H1 (cell line): ENCODE data around the gene HJURP. TPM values are rescaled to one million over a fixed set of nuclear protein-coding genes. Genes with fewer than 3 reads are reported as not detected.

Experiments used
- CTCF ChIA-PET: fragments of 300-600 bp; sonication (Branson Sonifier 250); formaldehyde crosslinking; loops from one replicate; lab custom pipeline; 2021; ENCODE audit not compliant: partially characterized antibody; lab: Charles Lee
- POLR2A ChIA-PET: fragments of 300-600 bp; sonication (Branson Sonifier 250); formaldehyde crosslinking; loops from one replicate; lab custom pipeline; 2021; ENCODE audit warnings: inconsistent platforms; ENCODE audit not compliant: partially characterized antibody; lab: Charles Lee
- DNase-seq, 2 experiments: peaks; one replicate each; pipeline versions ENCODE4 v3.0.0 to v3.0.0-alpha.2; 2010 to 2022; ENCODE audit warnings: low spot score in 2 of 2, low read depth in 1 of 2, mixed read lengths in 1 of 2
- FAIRE-seq: peaks from 2 replicates; lab custom pipeline; 2011; peaks lifted over from hg19 to GRCh38; lab: Jason Lieb, UNC
- H2AFZ ChIP-seq: 2 replicates; pipeline ENCODE4 v1.8.1; 2012; ENCODE audit warnings: low read length, inconsistent platforms
- H2AK5ac ChIP-seq: 2 replicates; pipeline ENCODE4 v1.6.1; 2013; ENCODE audit warnings: low read depth, low read length
- H2BK120ac ChIP-seq: replicated peaks from 2 replicates; pipeline ENCODE3; 2013; ENCODE audit warnings: low read depth, low read length, inconsistent platforms
- H2BK12ac ChIP-seq: 2 replicates; pipeline ENCODE4 v1.6.1; 2013; ENCODE audit warnings: low read depth, low read length
- H2BK15ac ChIP-seq: 2 replicates; pipeline ENCODE4 v1.6.1; 2013; ENCODE audit warnings: low read length
- H2BK20ac ChIP-seq: 2 replicates; pipeline ENCODE4 v1.6.1; 2013; ENCODE audit warnings: low read length
- H2BK5ac ChIP-seq: 2 replicates; pipeline ENCODE4 v1.6.1; 2013; ENCODE audit warnings: low read depth, low read length
- H3K14ac ChIP-seq: 2 replicates; pipeline ENCODE4 v1.6.1; 2013; ENCODE audit warnings: inconsistent platforms; ENCODE audit not compliant: insufficient read length
- H3K18ac ChIP-seq: 2 replicates; pipeline ENCODE4 v1.6.1; 2013; ENCODE audit warnings: low read length; ENCODE audit errors: extremely low read depth
- H3K23ac ChIP-seq: 2 replicates; pipeline ENCODE4 v1.6.1; 2013; ENCODE audit warnings: inconsistent platforms; ENCODE audit not compliant: insufficient read length
- H3K23me2 ChIP-seq: 2 replicates; pipeline ENCODE4 v1.6.1; 2013; ENCODE audit warnings: low read depth, low read length
- H3K27ac ChIP-seq: 2 replicates; pipeline ENCODE4 v1.6.1; 2011; ENCODE audit warnings: low read depth, low read length, inconsistent platforms
- H3K27me3 ChIP-seq, 4 experiments: replicated peaks in 1 of 4; 1 replicate in 1 of 4; 2 replicates in 3 of 4; pipeline versions ENCODE4 v1.6.1 to v1.8.1; 2011 to 2013; ENCODE audit warnings: low read length in 3 of 4, mild to moderate bottlenecking in 3 of 4, inconsistent platforms in 2 of 4, mixed read lengths in 2 of 4, moderate library complexity in 1 of 4; ENCODE audit not compliant: control insufficient read depth in 3 of 4, insufficient read depth in 3 of 4; ENCODE audit errors: extremely low read depth in 1 of 4
- H3K36me3 ChIP-seq, 4 experiments: 2 replicates each; pipeline versions ENCODE4 v1.6.1 to v1.8.1; 2011 to 2013; ENCODE audit warnings: mild to moderate bottlenecking in 4 of 4, low read length in 3 of 4, moderate library complexity in 2 of 4, control low read depth in 1 of 4, inconsistent platforms in 1 of 4; ENCODE audit not compliant: insufficient read depth in 4 of 4, control insufficient read depth in 2 of 4
- H3K4ac ChIP-seq: replicated peaks from 2 replicates; pipeline ENCODE3; 2013; ENCODE audit warnings: low read length, low read depth, mixed read lengths, inconsistent platforms; ENCODE audit not compliant: insufficient read length
- H3K4me1 ChIP-seq, 4 experiments: replicated peaks in 1 of 4; 1 replicate in 1 of 4; 2 replicates in 3 of 4; pipeline versions ENCODE4 v1.6.1 to v1.8.1; 2011 to 2013; ENCODE audit warnings: low read length in 3 of 4, inconsistent platforms in 2 of 4, mixed read lengths in 1 of 4; ENCODE audit not compliant: insufficient read depth in 4 of 4, control insufficient read depth in 3 of 4
- H3K4me2 ChIP-seq, 2 experiments: 2 replicates each; pipeline versions ENCODE4 v1.6.1 to v1.8.1; 2011 to 2013; ENCODE audit warnings: low read depth in 2 of 2, low read length in 2 of 2, control low read depth in 1 of 2, inconsistent platforms in 1 of 2, mild to moderate bottlenecking in 1 of 2; ENCODE audit not compliant: insufficient read depth in 1 of 2
- H3K4me3 ChIP-seq, 4 experiments: fragments of 200-600, 300-600 bp in 1 of 4; sonication (generic), shearing (Covaris generic), sonication (Bioruptor Twin) in 1 of 4; 2 replicates each; pipeline versions ENCODE4 v1.5.1 to v1.8.1; 2011 to 2016; ENCODE audit warnings: low read length in 4 of 4, low read depth in 3 of 4, control low read depth in 2 of 4, inconsistent platforms in 2 of 4, mild to moderate bottlenecking in 2 of 4, mixed read lengths in 1 of 4, moderate library complexity in 1 of 4; ENCODE audit not compliant: insufficient read depth in 2 of 4; ENCODE audit errors: extremely low read depth in 1 of 4
- H3K56ac ChIP-seq: replicated peaks from 2 replicates; pipeline ENCODE3; 2013; ENCODE audit warnings: low read depth, mild to moderate bottlenecking, mixed read lengths, low read length, inconsistent platforms; ENCODE audit not compliant: insufficient read length
- H3K79me1 ChIP-seq: 2 replicates; pipeline ENCODE4 v1.6.1; 2013; ENCODE audit warnings: low read depth, low read length, control low read depth
- H3K79me2 ChIP-seq, 2 experiments: 2 replicates each; pipeline versions ENCODE4 v1.6.1 to v1.8.1; 2012 to 2013; ENCODE audit warnings: low read length in 2 of 2, mild to moderate bottlenecking in 2 of 2, inconsistent platforms in 1 of 2; ENCODE audit not compliant: insufficient read depth in 2 of 2, control insufficient read depth in 1 of 2
- H3K9ac ChIP-seq, 4 experiments: replicated peaks in 1 of 4; 1 replicate in 1 of 4; 2 replicates in 3 of 4; pipeline versions ENCODE4 v1.6.1 to v1.8.1; 2011 to 2013; ENCODE audit warnings: low read depth in 3 of 4, low read length in 3 of 4, control low read depth in 2 of 4, mild to moderate bottlenecking in 2 of 4, moderate library complexity in 2 of 4, inconsistent platforms in 1 of 4; ENCODE audit errors: extremely low read depth in 1 of 4
- H3K9me3 ChIP-seq, 2 experiments: 2 replicates each; pipeline versions ENCODE4 v1.6.1 to v1.8.1; 2012 to 2013; ENCODE audit warnings: mild to moderate bottlenecking in 2 of 2, moderate library complexity in 2 of 2, control low read depth in 1 of 2, inconsistent platforms in 1 of 2, low read depth in 1 of 2, low read length in 1 of 2, mixed read lengths in 1 of 2; ENCODE audit not compliant: insufficient read depth in 2 of 2
- H4K20me1 ChIP-seq, 2 experiments: replicated peaks in 1 of 2; 2 replicates each; pipeline versions ENCODE3 to v1.8.1; 2011 to 2013; ENCODE audit warnings: inconsistent platforms in 2 of 2, low read length in 2 of 2, mild to moderate bottlenecking in 1 of 2; ENCODE audit not compliant: insufficient read depth in 2 of 2, control insufficient read depth in 1 of 2
- H4K5ac ChIP-seq: 2 replicates; pipeline ENCODE4 v1.6.1; 2013; ENCODE audit warnings: low read length, low read depth, mixed read lengths, inconsistent platforms; ENCODE audit not compliant: insufficient read length
- H4K8ac ChIP-seq: 2 replicates; pipeline ENCODE4 v1.8.0; 2013; ENCODE audit warnings: mild to moderate bottlenecking, moderate library complexity, low read length, inconsistent platforms; ENCODE audit not compliant: insufficient read depth; ENCODE audit errors: extremely low read depth
- H4K91ac ChIP-seq: replicated peaks from 2 replicates; pipeline ENCODE3; 2013; ENCODE audit warnings: low read length, mixed read lengths, inconsistent platforms; ENCODE audit not compliant: insufficient read length
- BRCA1 ChIP-seq: IDR thresholded peaks from 2 replicates; pipeline ENCODE4 v1.6.1; 2012; ENCODE audit warnings: low read depth, low read length, improper control_type of control experiment
- CBX5 ChIP-seq: fragments of 300-800, 300-1000 bp; sonication (generic); IDR thresholded peaks from 2 replicates; pipeline ENCODE4 v1.7.1; 2016; ENCODE audit warnings: antibody characterized with exemption, low read length, low read depth
- CHD2 ChIP-seq: IDR thresholded peaks from 2 replicates; pipeline ENCODE4 v1.6.1; 2012; ENCODE audit warnings: low read length, improper control_type of control experiment
- CREB1 ChIP-seq: IDR thresholded peaks from 2 replicates; pipeline ENCODE4 v1.6.1; 2012; ENCODE audit warnings: inconsistent platforms
- KDM1A ChIP-seq: fragments of 200-600, 300-600 bp; sonication (generic); IDR thresholded peaks from 2 replicates; pipeline ENCODE4 v1.7.1; 2016; ENCODE audit warnings: mild to moderate bottlenecking, low read length, borderline replicate concordance
- RBBP5 ChIP-seq: IDR thresholded peaks from 2 replicates; pipeline ENCODE4 v1.7.1; 2012; ENCODE audit warnings: low read depth, mild to moderate bottlenecking, inconsistent platforms, low read length, moderate library complexity, borderline replicate concordance
- SIN3A ChIP-seq, 2 experiments: IDR thresholded peaks in 1 of 2; conservative IDR thresholded peaks in 1 of 2; 2 replicates each; pipeline ENCODE4 v1.6.1; 2011 to 2012; ENCODE audit warnings: low read length in 2 of 2, improper control_type of control experiment in 1 of 2, low read depth in 1 of 2, mild to moderate bottlenecking in 1 of 2
- SIX5 ChIP-seq: IDR thresholded peaks from 2 replicates; pipeline ENCODE4 v1.6.1; 2011; ENCODE audit warnings: mild to moderate bottlenecking, low read depth, low read length
- TAF7 ChIP-seq: optimal IDR thresholded peaks from 2 replicates; pipeline ENCODE3; 2011; ENCODE audit warnings: low read depth, mild to moderate bottlenecking, inconsistent platforms, low read length, moderate library complexity, borderline replicate concordance
- WGBS, 2 experiments: shearing (Covaris generic) in 1 of 2; methylation state at CpG; one replicate each; pipeline versions ENCODE4 v1.1.6 to v1.1.7; 2013 to 2015; ENCODE audit warnings: low lambda C conversion rate in 2 of 2, mixed read lengths in 2 of 2, inconsistent platforms in 1 of 2, low coverage in 1 of 2, missing lambda C conversion rate in 1 of 2; ENCODE audit not compliant: insufficient replicate concordance in 2 of 2, insufficient coverage in 1 of 2, insufficient read length in 1 of 2; ENCODE audit errors: extremely low coverage in 1 of 2, missing lambda C conversion rate in 1 of 2; 5-methylcytosine and 5-hydroxymethylcytosine counted together
- polyA plus RNA-seq, 7 experiments: library from polyadenylated mRNA; depleted of rRNA in 3 of 7; stranded (reverse) in 5 of 7; unstranded in 2 of 7; fragments of >200 nt in 5 of 7; fragments of 200-250 nt in 2 of 7; gene quantifications; 1 replicate in 5 of 7; 2 replicates in 1 of 7; 4 replicates in 1 of 7; pipeline versions ENCODE4 v1.2.1 to v1.2.3, GENCODE V29; 2011 to 2013; ENCODE audit warnings: missing spikeins in 2 of 7, mixed read lengths in 2 of 7
- total RNA-seq: library from RNA; stranded (reverse); fragmentation: NEBNext Ultra II Directional; extraction: Animal tissue kit (Norgen Biotek cat#: 25700); gene quantifications from 2 replicates; pipeline ENCODE4 v1.2.1, GENCODE V29; 2021
- TF ChIP-seq, protein P1 (sequence below): IDR thresholded peaks from 2 replicates; pipeline ENCODE4 v1.6.1; 2012; ENCODE audit warnings: low read length, inconsistent platforms

HJURP gene
- total and polyA plus RNA-seq, 2 of the 8 experiments (the other 6 are each of a cell fraction or from before 2014, with no cell fraction given): 49.3 to 60.5 TPM

DNA sequence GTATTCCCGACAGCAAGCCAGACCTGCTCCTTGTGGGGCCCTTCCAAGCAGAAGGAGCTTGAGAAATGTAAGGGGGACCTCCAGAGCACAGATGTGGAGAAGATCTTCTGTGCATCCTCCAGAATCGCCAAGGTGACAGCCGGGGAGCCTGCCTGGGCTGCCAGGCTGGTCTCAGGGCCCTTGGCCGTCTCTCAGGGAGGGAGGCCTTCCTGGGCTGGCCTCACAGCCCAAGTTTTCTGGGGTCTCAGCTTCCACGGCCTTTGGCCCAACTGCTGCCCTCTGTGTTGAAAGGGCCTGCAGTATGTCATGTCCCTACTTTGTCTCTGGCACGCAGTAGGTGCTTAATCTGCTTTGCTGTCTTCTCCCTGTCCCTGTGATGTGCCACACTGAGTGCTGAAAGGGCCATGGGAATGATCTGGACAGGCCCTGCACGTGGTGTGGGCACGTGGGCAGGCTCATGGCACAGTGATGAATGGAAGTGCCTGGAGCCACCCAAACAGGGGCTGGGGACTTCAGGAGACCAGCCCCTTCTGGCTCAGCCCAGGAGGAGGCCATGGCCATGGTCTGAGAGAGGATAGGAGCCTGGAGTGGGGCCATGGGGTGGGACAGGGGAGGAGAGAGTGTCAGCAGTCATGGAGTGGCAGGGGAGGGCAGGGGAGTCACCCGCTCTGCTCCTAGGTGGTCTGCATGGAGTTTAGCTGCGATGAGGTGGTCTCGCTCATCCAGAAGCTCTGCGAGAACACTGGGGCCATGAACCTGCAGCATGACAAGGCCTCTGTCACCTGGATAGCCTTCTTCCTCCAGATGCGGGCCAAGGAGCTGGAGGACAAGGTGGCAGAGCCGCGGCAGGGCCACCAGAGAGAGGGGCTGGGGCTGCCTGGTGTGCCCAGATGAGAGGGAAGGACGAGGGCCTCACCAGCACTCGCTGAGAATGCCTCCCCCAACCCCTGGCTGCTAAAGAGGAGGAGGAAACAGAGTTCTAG is 35.4 kb downstream of the HJURP start:
- DNase-seq (no peak), FAIRE-seq (no peak)
- Histone ChIP-seq H3K23me2 (no peaks in the 10 kb centered on the region), H2AK5ac (no peak overlapping the region), H2BK5ac (no peak overlapping the region), H3K27me3 (no peaks in the 10 kb centered on the region), H4K8ac (peak overlapping the region; percentile 2; the same call in 1 of the 2 replicates), H2BK20ac (no peak overlapping the region), H2BK120ac (no peak overlapping the region), H3K79me2 (no peaks in the 10 kb centered on the region), H3K4ac (no peak overlapping the region), H2BK12ac (no peak overlapping the region), H3K4me1 (no peaks in the 10 kb centered on the region), H3K36me3 (no peaks in the 10 kb centered on the region), H3K27ac (no peak overlapping the region), H3K14ac (no peak overlapping the region), H2BK15ac (no peak overlapping the region), H3K9me3 (no peaks in the 10 kb centered on the region), H2AFZ (no peak overlapping the region), H3K4me2 (no peak overlapping the region), H3K9ac (no peak overlapping the region), H3K23ac (no peak overlapping the region), H3K18ac (no peak overlapping the region), H3K79me1 (no peaks in the 10 kb centered on the region), H3K4me3 (no peak overlapping the region), H4K20me1 (no peaks in the 10 kb centered on the region), H4K5ac (no peak overlapping the region), H3K56ac (no peak overlapping the region), H4K91ac (no peak overlapping the region)
- 73% methylated on average over 15 of the region's 17 CpGs; no CpG with 5 or more reads in 1 of the 2 experiments for WGBS, 2 experiments
- CTCF ChIA-PET: interaction anchor here (2.6 kb wide), 1 partner anchor 13 kb away, joined by 11 read pairs; no protein-coding TSS in a partner anchor
- POLR2A ChIA-PET: no interaction called here
- TF ChIP-seq RBBP5: no peak
- TF ChIP-seq SIX5: no peak
- no peak for TF ChIP-seq KDM1A
- TF ChIP-seq CREB1: no peak
- TF ChIP-seq BRCA1: no peak
- no peak for TF ChIP-seq TAF7
- TF ChIP-seq, protein P1, sequence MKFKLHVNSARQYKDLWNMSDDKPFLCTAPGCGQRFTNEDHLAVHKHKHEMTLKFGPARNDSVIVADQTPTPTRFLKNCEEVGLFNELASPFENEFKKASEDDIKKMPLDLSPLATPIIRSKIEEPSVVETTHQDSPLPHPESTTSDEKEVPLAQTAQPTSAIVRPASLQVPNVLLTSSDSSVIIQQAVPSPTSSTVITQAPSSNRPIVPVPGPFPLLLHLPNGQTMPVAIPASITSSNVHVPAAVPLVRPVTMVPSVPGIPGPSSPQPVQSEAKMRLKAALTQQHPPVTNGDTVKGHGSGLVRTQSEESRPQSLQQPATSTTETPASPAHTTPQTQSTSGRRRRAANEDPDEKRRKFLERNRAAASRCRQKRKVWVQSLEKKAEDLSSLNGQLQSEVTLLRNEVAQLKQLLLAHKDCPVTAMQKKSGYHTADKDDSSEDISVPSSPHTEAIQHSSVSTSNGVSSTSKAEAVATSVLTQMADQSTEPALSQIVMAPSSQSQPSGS: no peak
- no peak for TF ChIP-seq SIN3A (conservative IDR thresholded peaks at IDR 0.05 in 1 of 2, IDR thresholded peaks at IDR 0.05 in 1 of 2; ENCODE audit: low read depth in 1 of 2, low read length in 2 of 2)
- no peak for TF ChIP-seq CBX5
- TF ChIP-seq CHD2: no peak
